ENCODE results near the gene IL1B. TPM values are rescaled to one million over a fixed set of nuclear protein-coding genes. Genes with fewer than 3 reads are reported as not detected.
A peak's percentile ranks its signal among the peaks of the same experiment; 100 is the strongest.

The IL1B gene
- total RNA-seq, 1 donor from 2014 or later = not detected

DNA sequence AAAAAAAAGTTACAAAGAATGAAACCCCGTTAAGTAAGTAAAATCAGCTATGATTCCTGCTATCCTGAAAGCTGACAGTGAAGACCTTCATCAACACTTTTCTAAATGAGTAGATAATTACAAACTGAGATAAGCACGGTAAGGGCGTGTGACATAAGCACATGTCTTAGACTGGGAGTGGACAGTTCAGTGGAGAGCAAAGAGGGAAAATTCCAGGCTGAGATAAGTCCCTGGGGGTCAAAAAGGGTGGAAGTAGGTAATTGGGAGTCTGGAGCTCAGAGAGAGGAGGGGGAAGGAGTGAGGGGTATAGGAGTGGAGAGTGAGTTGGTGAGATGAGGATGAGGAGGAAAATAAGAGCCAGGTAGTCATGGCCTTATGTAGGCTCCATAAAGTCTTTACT is 47.9 kb downstream of the IL1B start:
- TF ChIP-seq, protein P1, sequence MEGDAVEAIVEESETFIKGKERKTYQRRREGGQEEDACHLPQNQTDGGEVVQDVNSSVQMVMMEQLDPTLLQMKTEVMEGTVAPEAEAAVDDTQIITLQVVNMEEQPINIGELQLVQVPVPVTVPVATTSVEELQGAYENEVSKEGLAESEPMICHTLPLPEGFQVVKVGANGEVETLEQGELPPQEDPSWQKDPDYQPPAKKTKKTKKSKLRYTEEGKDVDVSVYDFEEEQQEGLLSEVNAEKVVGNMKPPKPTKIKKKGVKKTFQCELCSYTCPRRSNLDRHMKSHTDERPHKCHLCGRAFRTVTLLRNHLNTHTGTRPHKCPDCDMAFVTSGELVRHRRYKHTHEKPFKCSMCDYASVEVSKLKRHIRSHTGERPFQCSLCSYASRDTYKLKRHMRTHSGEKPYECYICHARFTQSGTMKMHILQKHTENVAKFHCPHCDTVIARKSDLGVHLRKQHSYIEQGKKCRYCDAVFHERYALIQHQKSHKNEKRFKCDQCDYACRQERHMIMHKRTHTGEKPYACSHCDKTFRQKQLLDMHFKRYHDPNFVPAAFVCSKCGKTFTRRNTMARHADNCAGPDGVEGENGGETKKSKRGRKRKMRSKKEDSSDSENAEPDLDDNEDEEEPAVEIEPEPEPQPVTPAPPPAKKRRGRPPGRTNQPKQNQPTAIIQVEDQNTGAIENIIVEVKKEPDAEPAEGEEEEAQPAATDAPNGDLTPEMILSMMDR (IDR thresholded peaks at IDR 0.05) = no peak
- Mint-ChIP-seq H3K9me3 (ENCODE audit: unreplicated experiment) (no peaks in the 10 kb centered on the region), H3K27me3 (ENCODE audit: unreplicated experiment) (no peaks in the 10 kb centered on the region), H3K36me3 (ENCODE audit: unreplicated experiment) (no peaks in the 10 kb centered on the region), H3K4me1 (ENCODE audit: unreplicated experiment) (peaks cover 7% of the 10 kb centered on the region), H3K4me3 (ENCODE audit: unreplicated experiment) (no peak overlapping the region), H3K27ac (ENCODE audit: unreplicated experiment) (no peak overlapping the region)
- DNase-seq (ENCODE audit: extremely low spot score, unreplicated experiment) = no peak

DNA sequence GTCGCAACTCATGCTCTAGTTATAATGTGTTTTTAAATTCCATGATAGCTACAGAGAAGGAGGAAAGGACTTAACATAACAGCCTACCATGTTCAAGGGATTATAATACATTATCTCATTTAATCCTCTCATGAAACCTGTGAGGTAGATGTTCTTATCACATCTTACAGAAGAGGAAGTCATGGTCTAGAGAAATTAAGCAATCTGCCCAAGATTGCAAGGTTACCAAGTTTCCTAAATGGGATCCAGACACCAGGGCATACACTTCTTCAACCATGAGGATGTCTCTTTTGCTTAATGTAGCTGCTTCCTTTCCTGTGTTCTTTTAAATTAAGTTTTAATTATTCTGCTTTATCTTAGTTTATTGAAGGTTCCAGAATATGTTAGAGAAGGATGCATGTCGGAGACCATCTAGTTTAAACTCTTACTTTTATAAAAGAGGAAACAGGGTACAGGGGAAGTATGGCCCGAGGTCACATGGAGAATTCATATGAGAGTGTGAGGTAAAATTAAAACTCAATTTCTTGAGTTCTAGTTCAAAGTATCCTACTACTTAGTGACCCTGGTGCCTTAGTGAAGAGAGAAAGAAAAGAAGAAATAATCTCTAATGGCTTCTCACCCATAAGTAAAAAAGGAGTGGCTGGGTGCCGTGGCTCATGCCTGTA is 48.7 kb downstream of the IL1B start:
- no peak for DNase-seq (ENCODE audit: extremely low spot score, unreplicated experiment)
- H3K9me3 Mint-ChIP-seq (ENCODE audit: unreplicated experiment) = no peaks in the 10 kb centered on the region

DNA sequence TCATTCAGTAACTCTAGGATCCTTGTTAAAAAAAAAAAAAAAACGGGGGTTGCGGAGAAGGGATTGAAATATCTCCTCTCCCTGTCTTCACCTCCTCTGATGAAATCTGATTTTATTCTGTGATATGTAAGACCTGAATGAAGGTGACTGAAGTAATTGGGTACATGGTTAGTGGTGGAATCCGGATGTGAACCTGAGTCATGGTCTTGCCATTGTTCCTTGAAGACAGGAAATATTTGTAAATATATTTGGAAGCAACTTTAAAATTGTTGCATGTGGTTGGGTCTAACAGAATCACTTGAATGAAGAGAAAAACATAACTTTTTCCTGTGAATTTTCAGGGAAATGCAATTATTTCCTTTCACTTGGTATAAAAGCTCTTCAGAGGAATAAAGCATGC is 49.3 kb downstream of the IL1B start:
- H3K9me3 Mint-ChIP-seq (ENCODE audit: unreplicated experiment) = no peaks in the 10 kb centered on the region
- no peaks in the 10 kb centered on the region for H3K36me3 Mint-ChIP-seq (ENCODE audit: unreplicated experiment)
- H3K27me3 Mint-ChIP-seq (ENCODE audit: unreplicated experiment) = no peaks in the 10 kb centered on the region
- peaks cover 7% of the 10 kb centered on the region for H3K4me1 Mint-ChIP-seq (ENCODE audit: unreplicated experiment)
- TF ChIP-seq, protein P1 (IDR thresholded peaks at IDR 0.05) = no peak
- DNase-seq (ENCODE audit: extremely low spot score, unreplicated experiment) = no peak
- no peak overlapping the region for H3K4me3 Mint-ChIP-seq (ENCODE audit: unreplicated experiment)
- no peak overlapping the region for H3K27ac Mint-ChIP-seq (ENCODE audit: unreplicated experiment)

More for the DNA sequence above, 48.7 kb downstream of the IL1B start:
- H3K27me3 Mint-ChIP-seq (ENCODE audit: unreplicated experiment) = no peaks in the 10 kb centered on the region
- H3K36me3 Mint-ChIP-seq (ENCODE audit: unreplicated experiment) = no peaks in the 10 kb centered on the region
- H3K27ac Mint-ChIP-seq (ENCODE audit: unreplicated experiment) = no peak overlapping the region
- H3K4me3 Mint-ChIP-seq (ENCODE audit: unreplicated experiment) = no peak overlapping the region
- TF ChIP-seq, protein P1 (IDR thresholded peaks at IDR 0.05) = no peak
- H3K4me1 Mint-ChIP-seq (ENCODE audit: unreplicated experiment) = peaks cover 7% of the 10 kb centered on the region

DNA sequence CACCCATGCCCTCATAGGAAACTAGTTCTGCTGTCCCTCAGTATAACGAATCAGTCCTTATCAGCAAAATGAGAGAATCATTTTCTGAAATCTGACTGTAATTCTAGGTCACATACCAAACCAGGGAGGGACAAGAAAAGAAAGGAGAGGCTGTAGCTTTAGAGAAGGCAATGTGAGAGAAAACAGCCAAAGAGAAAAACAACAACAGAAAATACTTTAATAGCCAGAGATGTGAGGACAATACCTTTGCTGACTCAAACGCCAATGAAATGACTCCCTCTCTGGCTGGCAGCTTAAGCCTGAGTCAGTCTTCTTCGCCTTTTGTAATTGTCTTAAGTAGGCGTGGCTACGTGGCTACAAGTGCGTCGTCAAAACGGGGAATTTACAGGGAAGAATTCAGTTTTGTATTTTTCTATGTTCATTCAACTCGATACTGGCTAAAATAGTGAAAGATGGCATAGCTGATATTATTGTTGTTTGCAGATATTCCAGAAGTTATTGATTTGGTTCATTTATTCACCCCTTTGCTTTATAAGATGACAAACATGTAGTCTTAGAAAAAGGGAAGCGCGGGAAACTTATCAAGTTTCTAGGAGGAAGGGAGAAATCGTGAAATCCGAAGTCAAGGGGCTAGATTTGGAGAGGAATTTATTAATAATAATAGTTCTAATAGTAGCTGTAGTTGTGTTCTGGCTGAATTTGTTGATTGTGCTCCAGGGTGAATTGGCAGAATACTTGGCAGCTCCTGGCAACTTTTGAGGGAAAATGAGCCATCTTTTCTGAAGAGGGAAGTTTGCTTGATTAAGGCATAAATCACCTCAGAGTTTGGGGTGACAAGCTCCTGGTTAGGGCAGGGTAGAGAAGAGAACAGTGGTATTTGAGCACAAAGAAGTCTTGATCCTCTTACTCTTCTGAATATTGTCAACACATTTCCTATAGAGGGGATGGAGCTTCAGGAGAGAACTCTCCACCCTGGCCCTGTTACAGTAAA is 52.1 kb downstream of the IL1B start, which contains the start of gene IL1A:
IL1A (minus strand) TSS at position 295 of the 991 bp plus-strand sequence. CDS start 723 bp downstream, outside the sequence.
- H3K4me3 Mint-ChIP-seq (ENCODE audit: unreplicated experiment) = peak within 1 kb of the TSS; percentile 14
- no peak for DNase-seq (ENCODE audit: extremely low spot score, unreplicated experiment)
- H3K36me3 Mint-ChIP-seq (ENCODE audit: unreplicated experiment) = no peaks in the 10 kb centered on the region
- H3K4me1 Mint-ChIP-seq (ENCODE audit: unreplicated experiment) = peaks cover 7% of the 10 kb centered on the region
- no peak within 1 kb of the TSS for H3K27ac Mint-ChIP-seq (ENCODE audit: unreplicated experiment)
- no peaks in the 10 kb centered on the region for H3K27me3 Mint-ChIP-seq (ENCODE audit: unreplicated experiment)
- H3K9me3 Mint-ChIP-seq (ENCODE audit: unreplicated experiment) = no peaks in the 10 kb centered on the region
- TF ChIP-seq, protein P1 (IDR thresholded peaks at IDR 0.05) = no peak

Data from osteocyte (in vitro differentiated cells).